Mesendoderm (in vitro differentiated cells): ENCODE data around the gene ADGRL3.

Source experiments
- DNase-seq: peaks from one replicate; pipeline ENCODE4 v3.0.0; 2013
- H2AK5ac ChIP-seq: 2 replicates; pipeline ENCODE4 v1.6.1; 2013; ENCODE audit warnings: low read length, inconsistent platforms
- H2BK120ac ChIP-seq: 2 replicates; pipeline ENCODE4 v1.6.1; 2013; ENCODE audit warnings: low read depth, mild to moderate bottlenecking, low read length, moderate library complexity, mixed read lengths
- H2BK15ac ChIP-seq: replicated peaks from 2 replicates; pipeline ENCODE4 v1.6.1; 2013; ENCODE audit warnings: low read depth, mild to moderate bottlenecking, moderate library complexity
- H2BK5ac ChIP-seq: 2 replicates; pipeline ENCODE4 v1.6.1; 2013; ENCODE audit warnings: low read length, inconsistent platforms
- H3K18ac ChIP-seq: 2 replicates; pipeline ENCODE4 v1.6.1; 2013; ENCODE audit warnings: mild to moderate bottlenecking, low read length, mixed read lengths
- H3K23ac ChIP-seq: one replicate; pipeline ENCODE4 v1.6.1; 2013; ENCODE audit warnings: low read length
- H3K27ac ChIP-seq: 2 replicates; pipeline ENCODE4 v1.5.1; 2013; ENCODE audit warnings: low read depth, mild to moderate bottlenecking, inconsistent platforms, low read length, moderate library complexity
- H3K27me3 ChIP-seq: 2 replicates; pipeline ENCODE4 v1.6.1; 2013; ENCODE audit warnings: low read length, control low read depth, mild to moderate bottlenecking, inconsistent platforms; ENCODE audit not compliant: insufficient read depth, poor library complexity
- H3K36me3 ChIP-seq: 2 replicates; pipeline ENCODE4 v1.6.1; 2013; ENCODE audit warnings: low read length, inconsistent platforms; ENCODE audit not compliant: control insufficient read depth, insufficient read depth
- H3K4ac ChIP-seq: one replicate; pipeline ENCODE4 v1.6.1; 2013; ENCODE audit warnings: low read depth, mild to moderate bottlenecking, low read length, moderate library complexity
- H3K4me1 ChIP-seq: 2 replicates; pipeline ENCODE4 v1.6.1; 2013; ENCODE audit warnings: low read depth, low read length, inconsistent platforms; ENCODE audit not compliant: control insufficient read depth
- H3K4me2 ChIP-seq: 2 replicates; pipeline ENCODE4 v1.6.1; 2013; ENCODE audit warnings: low read length
- H3K4me3 ChIP-seq: 2 replicates; pipeline ENCODE4 v1.5.1; 2013; ENCODE audit warnings: mild to moderate bottlenecking, low read length
- H3K56ac ChIP-seq: one replicate; pipeline ENCODE4 v1.6.1; 2013; ENCODE audit warnings: low read length
- H3K79me1 ChIP-seq: 2 replicates; pipeline ENCODE4 v1.6.1; 2013; ENCODE audit warnings: low read length, inconsistent platforms
- H3K79me2 ChIP-seq: 2 replicates; pipeline ENCODE4 v1.6.1; 2013; ENCODE audit warnings: mild to moderate bottlenecking, low read length; ENCODE audit not compliant: control insufficient read depth, insufficient read depth
- H3K9ac ChIP-seq: 2 replicates; pipeline ENCODE4 v1.6.1; 2013; ENCODE audit warnings: low read length, inconsistent platforms
- H4K5ac ChIP-seq: one replicate; pipeline ENCODE4 v1.6.1; 2013; ENCODE audit warnings: low read length
- H4K8ac ChIP-seq: one replicate; pipeline ENCODE4 v1.6.1; 2013; ENCODE audit warnings: low read depth, mild to moderate bottlenecking, control low read depth, low read length, moderate library complexity
- WGBS: extraction: QIAGEN DNeasy Blood & Tissue Kit; methylation state at CpG from one replicate; pipeline ENCODE4 v1.1.7; 2013; ENCODE audit warnings: low lambda C conversion rate, missing lambda C conversion rate; ENCODE audit not compliant: insufficient coverage; ENCODE audit errors: extremely low coverage; 5-methylcytosine and 5-hydroxymethylcytosine counted together

ADGRL3 gene

GRCh38 chr4:61882381-61882780, 682.3 kb downstream of the ADGRL3 start:
- no peak overlapping the region for H4K8ac ChIP-seq
- H3K36me3 ChIP-seq, result no peaks in the 10 kb centered on the region
- H3K4me3 ChIP-seq, result no peak overlapping the region
- no peaks in the 10 kb centered on the region for H3K79me2 ChIP-seq
- no peak overlapping the region for H3K9ac ChIP-seq
- no peak overlapping the region for H3K23ac ChIP-seq
- H4K5ac ChIP-seq, result no peak overlapping the region
- no peak for DNase-seq
- H3K4me2 ChIP-seq, result no peak overlapping the region
- no peak overlapping the region for H3K18ac ChIP-seq
- H3K4ac ChIP-seq, result no peak overlapping the region
- no CpG with 5 or more reads among the region's 2 CpGs for WGBS
- no peak overlapping the region for H2BK120ac ChIP-seq
- no peaks in the 10 kb centered on the region for H3K79me1 ChIP-seq
- H3K56ac ChIP-seq, result no peak overlapping the region
- H3K27ac ChIP-seq, result no peak overlapping the region
- H2AK5ac ChIP-seq, result no peak overlapping the region
- no peaks in the 10 kb centered on the region for H3K27me3 ChIP-seq
- H2BK15ac ChIP-seq, result no peak overlapping the region
- no peaks in the 10 kb centered on the region for H3K4me1 ChIP-seq
- H2BK5ac ChIP-seq, result no peak overlapping the region

GRCh38 chr4:61886131-61886530, 686.0 kb downstream of the ADGRL3 start:
- Histone ChIP-seq H2BK15ac (no peak overlapping the region), H3K36me3 (no peaks in the 10 kb centered on the region), H4K8ac (no peak overlapping the region), H3K23ac (no peak overlapping the region), H3K4me2 (no peak overlapping the region), H4K5ac (no peak overlapping the region), H3K9ac (no peak overlapping the region), H3K18ac (no peak overlapping the region), H3K79me1 (no peaks in the 10 kb centered on the region), H2BK5ac (no peak overlapping the region), H3K56ac (no peak overlapping the region), H2AK5ac (no peak overlapping the region), H3K79me2 (no peaks in the 10 kb centered on the region), H3K27ac (no peak overlapping the region), H3K4ac (no peak overlapping the region), H3K4me1 (no peaks in the 10 kb centered on the region), H2BK120ac (no peak overlapping the region), H3K27me3 (no peaks in the 10 kb centered on the region), H3K4me3 (no peak overlapping the region)
- DNase-seq, result no peak
- no CpG with 5 or more reads among the region's 1 CpG for WGBS

- no peak overlapping the region for H3K27ac ChIP-seq
- H3K4me1 ChIP-seq, result no peaks in the 10 kb centered on the region
- H3K23ac ChIP-seq, result no peak overlapping the region
- no peak for DNase-seq
- H3K27me3 ChIP-seq, result no peaks in the 10 kb centered on the region
- H3K18ac ChIP-seq, result no peak overlapping the region
- no CpG with 5 or more reads among the region's 1 CpG for WGBS
- H3K79me1 ChIP-seq, result no peaks in the 10 kb centered on the region
- no peak overlapping the region for H4K8ac ChIP-seq
- no peak overlapping the region for H3K9ac ChIP-seq
- H3K4me3 ChIP-seq, result no peak overlapping the region
- H3K36me3 ChIP-seq, result no peaks in the 10 kb centered on the region
- no peak overlapping the region for H2AK5ac ChIP-seq
- H3K4ac ChIP-seq, result no peak overlapping the region
- H2BK5ac ChIP-seq, result no peak overlapping the region
- no peak overlapping the region for H3K4me2 ChIP-seq
- H3K56ac ChIP-seq, result no peak overlapping the region
- no peak overlapping the region for H4K5ac ChIP-seq
- no peaks in the 10 kb centered on the region for H3K79me2 ChIP-seq
- H2BK15ac ChIP-seq, result no peak overlapping the region
- H2BK120ac ChIP-seq, result no peak overlapping the region
Measured at GRCh38 chr4:61889117-61889516, 689.0 kb downstream of the ADGRL3 start.

- Histone ChIP-seq H3K9ac (no peak overlapping the region), H4K5ac (no peak overlapping the region), H3K4me1 (no peaks in the 10 kb centered on the region), H3K23ac (no peak overlapping the region), H3K4ac (no peak overlapping the region), H3K4me2 (no peak overlapping the region), H3K56ac (no peak overlapping the region), H3K27ac (no peak overlapping the region), H2BK15ac (no peak overlapping the region), H4K8ac (no peak overlapping the region), H2AK5ac (no peak overlapping the region), H3K27me3 (no peaks in the 10 kb centered on the region), H3K36me3 (no peaks in the 10 kb centered on the region), H3K4me3 (no peak overlapping the region), H3K79me2 (no peaks in the 10 kb centered on the region), H2BK5ac (no peak overlapping the region), H3K79me1 (no peaks in the 10 kb centered on the region), H2BK120ac (no peak overlapping the region), H3K18ac (no peak overlapping the region)
- DNase-seq, result peak; percentile 14
- WGBS, result no CpG with 5 or more reads among the region's 3 CpGs
Measured at GRCh38 chr4:61890321-61890720, 690.2 kb downstream of the ADGRL3 start.

- H4K5ac ChIP-seq, result no peak overlapping the region
- no peak overlapping the region for H4K8ac ChIP-seq
- no peak overlapping the region for H2AK5ac ChIP-seq
- H3K18ac ChIP-seq, result no peak overlapping the region
- no peak overlapping the region for H2BK5ac ChIP-seq
- no peaks in the 10 kb centered on the region for H3K79me2 ChIP-seq
- no peak overlapping the region for H3K9ac ChIP-seq
- no peak overlapping the region for H3K4me3 ChIP-seq
- no peak overlapping the region for H2BK15ac ChIP-seq
- H3K79me1 ChIP-seq, result no peaks in the 10 kb centered on the region
- H3K36me3 ChIP-seq, result no peaks in the 10 kb centered on the region
- no peak overlapping the region for H3K23ac ChIP-seq
- H3K56ac ChIP-seq, result no peak overlapping the region
- no peak overlapping the region for H2BK120ac ChIP-seq
- H3K27me3 ChIP-seq, result no peaks in the 10 kb centered on the region
- DNase-seq, result no peak
- no peak overlapping the region for H3K4me2 ChIP-seq
- H3K27ac ChIP-seq, result no peak overlapping the region
- no peak overlapping the region for H3K4ac ChIP-seq
- no peaks in the 10 kb centered on the region for H3K4me1 ChIP-seq
Measured at GRCh38 chr4:61891953-61892352, 691.8 kb downstream of the ADGRL3 start.

GRCh38 chr4:61896634-61897033, 696.5 kb downstream of the ADGRL3 start:
- no peak overlapping the region for H3K23ac ChIP-seq
- no peaks in the 10 kb centered on the region for H3K36me3 ChIP-seq
- H4K8ac ChIP-seq, result no peak overlapping the region
- H2BK120ac ChIP-seq, result no peak overlapping the region
- no peaks in the 10 kb centered on the region for H3K27me3 ChIP-seq
- no peaks in the 10 kb centered on the region for H3K79me1 ChIP-seq
- H2AK5ac ChIP-seq, result no peak overlapping the region
- H3K4me1 ChIP-seq, result no peaks in the 10 kb centered on the region
- H3K18ac ChIP-seq, result no peak overlapping the region
- H3K4me3 ChIP-seq, result no peak overlapping the region
- H3K4ac ChIP-seq, result no peak overlapping the region
- no peak overlapping the region for H2BK5ac ChIP-seq
- WGBS, result no CpG with 5 or more reads among the region's 2 CpGs
- no peak overlapping the region for H3K9ac ChIP-seq
- no peak overlapping the region for H3K56ac ChIP-seq
- no peak overlapping the region for H4K5ac ChIP-seq
- no peaks in the 10 kb centered on the region for H3K79me2 ChIP-seq
- no peak for DNase-seq
- H2BK15ac ChIP-seq, result no peak overlapping the region
- no peak overlapping the region for H3K27ac ChIP-seq
- no peak overlapping the region for H3K4me2 ChIP-seq
